DOHH2 (cell line): ENCODE data around the gene P2RX7.

ENCODE experiments used
- CTCF ChIP-seq: fragments of 200-600 bp; sonication (generic); IDR thresholded peaks from one replicate; pipeline ENCODE4 v1.5.1; 2014; ENCODE audit warnings: antibody characterized with exemption, mild to moderate bottlenecking, low read depth, low read length; ENCODE audit not compliant: poor library complexity, severe bottlenecking
- EZH2phosphoT487 ChIP-seq: fragments of 200-600 bp; sonication (generic); IDR thresholded peaks from 2 replicates; pipeline ENCODE4 v1.6.1; 2017; ENCODE audit warnings: borderline replicate concordance, mild to moderate bottlenecking, antibody characterized with exemption, low read length, moderate library complexity, mixed read lengths

GRCh38 chr12:121162985-121163384, 30.3 kb downstream of the P2RX7 start:
- TF ChIP-seq CTCF (no peak), EZH2phosphoT487 (no peak)
